Right cardiac atrium (tissue), 5 donors: ENCODE data around the gene MCIDAS. TPM values are rescaled to one million over a fixed set of nuclear protein-coding genes. Genes with fewer than 3 reads are reported as not detected.

Experiments
- ATAC-seq, 2 donors: fragments of 200-7000 bp; cut with Tn5 transposase; one replicate each; pipeline versions ENCODE4 v1.8.0 to v1.9.1; 2020; ENCODE audit warnings: moderate library complexity in 2 of 2, mild to moderate bottlenecking in 1 of 2
- DNase-seq, 3 donors: peaks; one replicate each; pipeline ENCODE4 v3.0.0-alpha.2; 2020
- H3K27ac ChIP-seq: one replicate; pipeline ENCODE4 v1.5.1; 2013; ENCODE audit warnings: mild to moderate bottlenecking, low read length, control low read depth, moderate library complexity
- H3K27me3 ChIP-seq: one replicate; pipeline ENCODE4 v1.6.1; 2013; ENCODE audit not compliant: control insufficient read depth, insufficient read depth
- H3K4me1 ChIP-seq: one replicate; pipeline ENCODE4 v1.6.1; 2013; ENCODE audit warnings: low read length; ENCODE audit not compliant: control insufficient read depth, insufficient read depth
- H3K4me3 ChIP-seq: one replicate; pipeline ENCODE4 v1.5.1; 2013; ENCODE audit warnings: low read length, control low read depth
- H3K9me3 ChIP-seq: one replicate; pipeline ENCODE4 v1.6.1; 2013; ENCODE audit warnings: low read length; ENCODE audit not compliant: control insufficient read depth
- WGBS: extraction: QIAGEN DNeasy Blood & Tissue Kit; methylation state at CpG from one replicate; pipeline ENCODE4 v1.1.7; 2013; 5-methylcytosine and 5-hydroxymethylcytosine counted together
- intact Hi-C, 4 donors: fragments of 100-400 bp; cut with DNase I; formaldehyde crosslinking; loops; one replicate each; pipeline versions ENCODE4 v1.11.0 to v1.14.0; 2022 to 2023
- microRNA-seq, 2 donors: library from miRNA; unstranded; fragments of <30 nt; microRNA quantifications; one replicate each; pipeline ENCODE4 v1.2.0, GENCODE V29; 2020 to 2021
- polyA plus RNA-seq: library from polyadenylated mRNA; stranded (reverse); fragments of 200-250 nt; gene quantifications from one replicate; pipeline ENCODE4 v1.2.3, GENCODE V29; 2013
- total RNA-seq, 4 donors: library from RNA; stranded (reverse); fragmentation: NEBNext Ultra II Directional; extraction: Animal tissue kit (Norgen Biotek cat#: 25700); gene quantifications; one replicate each; pipeline ENCODE4 v1.2.1, GENCODE V29; 2021
- donor health status: healthy with polysubstance abuse.
- donor health status: DM: no; HTN: yes; CAD: no.
- donor health status: DM: no; HTN: no; CAD: no.
- donor health status: DM: no; HTN: yes; CAD: no; lungs with severe emphysema.
- donor health status: DM: yes; HTN: yes; CAD: no.

MCIDAS gene
- total and polyA plus RNA-seq, 5 donors = not detected

GRCh38 chr5:55176176-55176818 lies 50.8 kb downstream of the MCIDAS start:
- Histone ChIP-seq H3K9me3 (no peaks in the 10 kb centered on the region), H3K4me3 (peak overlapping the region; percentile 37), H3K4me1 (no peaks in the 10 kb centered on the region), H3K27ac (no peak overlapping the region), H3K27me3 (peaks cover 5% of the 10 kb centered on the region)
- WGBS = 2% methylated on average over 44 of the region's 44 CpGs
- intact Hi-C loops = loop anchor here in 1 of 4 donors (10.0 kb wide), 1 partner anchor 59 kb away; the partner anchor contains the start of gene CCNO
- DNase-seq = peak; percentile 36 to 64 (median 59)
- peak; percentile 62 to 70 for ATAC-seq

DNA sequence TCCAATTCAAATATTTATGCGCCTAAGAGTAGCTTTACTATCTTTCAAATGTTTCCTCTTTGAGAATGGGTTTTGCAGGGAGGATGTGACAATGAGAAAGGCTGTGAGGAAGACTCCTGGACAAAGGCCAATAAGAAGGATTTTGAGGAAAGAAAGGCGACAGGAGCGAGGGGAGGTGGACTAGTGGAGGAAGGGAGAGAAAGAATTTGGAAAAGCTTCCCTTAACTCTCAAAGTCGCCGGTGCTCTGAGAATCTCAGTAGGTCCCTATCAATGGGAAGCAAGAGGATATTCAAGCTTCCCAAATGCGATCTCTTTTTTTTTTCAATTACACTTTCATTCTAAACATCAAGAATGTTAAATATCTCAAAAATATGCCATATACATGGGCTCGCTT lies 51.3 kb downstream of the MCIDAS start:
- H3K9me3 ChIP-seq = no peaks in the 10 kb centered on the region
- H3K27me3 ChIP-seq = peaks cover 5% of the 10 kb centered on the region
- H3K4me3 ChIP-seq = no peak overlapping the region
- intact Hi-C loops = loop anchor here in 1 of 4 donors (10.0 kb wide), 1 partner anchor 59 kb away; the partner anchor contains the start of gene CCNO
- ATAC-seq = no peak
- H3K4me1 ChIP-seq = no peaks in the 10 kb centered on the region
- H3K27ac ChIP-seq = no peak overlapping the region
- DNase-seq = no peak
- 14% methylated on average over 7 of the region's 7 CpGs for WGBS

- no peaks in the 10 kb centered on the region for H3K4me1 ChIP-seq
- H3K27ac ChIP-seq = no peak overlapping the region
- H3K27me3 ChIP-seq = peaks cover 5% of the 10 kb centered on the region
- ATAC-seq (no peak), DNase-seq (no peak)
- intact Hi-C loops = loop anchor here in 1 of 4 donors (10.0 kb wide), 1 partner anchor 61 kb away; the partner anchor contains the start of gene CCNO
- peak overlapping the region; percentile 60 for H3K4me3 ChIP-seq
- 14% methylated on average over 8 of the region's 8 CpGs for WGBS
- no peaks in the 10 kb centered on the region for H3K9me3 ChIP-seq
Measured at GRCh38 chr5:55173687-55174230, 53.4 kb downstream of the MCIDAS start.

- H3K4me3 ChIP-seq = peak within 1 kb of the TSS; percentile 60
- ATAC-seq = peak; percentile 96 to 97
- no peaks in the 10 kb centered on the region for H3K27me3 ChIP-seq
- H3K27ac ChIP-seq = no peak within 1 kb of the TSS
- under 1% methylated on average over 69 of the region's 69 CpGs for WGBS
- intact Hi-C loops = loop anchor here in 1 of 4 donors (10.0 kb wide), 1 partner anchor 62 kb away; the partner anchor contains the start of gene CCNO
- no peaks in the 10 kb centered on the region for H3K4me1 ChIP-seq
- DNase-seq = peak; percentile 77 to 90 (median 84)
- no peaks in the 10 kb centered on the region for H3K9me3 ChIP-seq
Measured at GRCh38 chr5:55172937-55173686, 54.0 kb downstream of the MCIDAS start, which contains the start of gene CDC20B. TSS of gene CDC20B (minus strand) at chr5:55173177. CDS start at chr5:55173000, 177 bp downstream.

DNA sequence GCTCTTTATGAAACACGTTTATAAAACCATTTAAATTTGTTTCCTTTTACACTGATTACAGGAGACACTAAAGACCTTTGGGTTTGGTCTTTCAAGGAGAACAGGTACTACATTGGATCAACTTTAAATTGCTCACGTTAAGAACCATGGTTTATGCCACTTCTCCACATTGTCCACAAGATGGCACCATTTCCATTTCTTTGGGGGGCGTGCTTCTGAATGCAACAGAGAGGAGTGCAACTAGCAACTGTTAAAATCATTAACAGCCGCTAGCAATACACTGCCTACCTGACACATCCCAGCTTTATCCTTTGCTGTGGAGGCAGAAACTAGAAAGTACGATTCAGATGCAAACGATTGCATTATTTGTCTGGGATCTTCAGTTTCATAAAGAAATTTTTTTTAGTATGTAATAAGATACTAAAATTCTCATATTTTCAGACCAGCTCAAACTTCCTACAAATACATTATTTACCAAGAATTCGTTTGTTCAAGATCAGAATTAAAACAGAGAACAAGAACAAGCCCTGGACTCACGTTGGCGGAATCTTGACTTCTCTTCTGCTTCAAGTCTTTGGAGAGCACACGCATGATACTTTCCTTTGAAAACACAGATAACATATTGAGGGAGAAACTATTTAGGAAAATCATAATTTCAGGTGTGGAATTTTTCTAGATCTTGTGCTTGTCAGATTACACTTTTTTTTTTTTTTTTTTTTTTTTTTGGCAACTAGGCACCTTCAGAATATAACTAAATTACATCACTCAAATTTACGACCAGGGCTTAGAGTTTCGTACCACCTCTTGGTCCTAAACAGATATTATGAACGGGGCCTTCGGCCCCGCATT lies 54.8 kb downstream of the MCIDAS start:
- ATAC-seq = peak; percentile 79 to 87
- no peak for DNase-seq
- Histone ChIP-seq H3K4me1 (no peaks in the 10 kb centered on the region), H3K9me3 (no peaks in the 10 kb centered on the region), H3K27ac (no peak overlapping the region), H3K27me3 (no peaks in the 10 kb centered on the region), H3K4me3 (peak overlapping the region; percentile 60)
- intact Hi-C loops = loop anchor here in 1 of 4 donors (10.0 kb wide), 1 partner anchor 63 kb away; the partner anchor contains the start of gene CCNO
- WGBS = 5% methylated on average over 15 of the region's 15 CpGs

GRCh38 chr5:55171471-55171870 lies 55.6 kb downstream of the MCIDAS start:
- WGBS = 24% methylated on average over 2 of the region's 2 CpGs
- no peaks in the 10 kb centered on the region for H3K27me3 ChIP-seq

More at GRCh38 chr5:55171471-55171870, 55.6 kb downstream of the MCIDAS start:
- Histone ChIP-seq H3K27ac (no peak overlapping the region), H3K4me3 (no peak overlapping the region), H3K9me3 (no peaks in the 10 kb centered on the region), H3K4me1 (no peaks in the 10 kb centered on the region)
- DNase-seq (no peak), ATAC-seq (no peak)
- intact Hi-C loops = loop anchor here in 1 of 4 donors (10.0 kb wide), 1 partner anchor 63 kb away; the partner anchor contains the start of gene CCNO

Small RNA genes lying within 50 kb of the gene (microRNA-seq; reads per million reads assigned to microRNA genes)
- gene MIR449A (1.7 to 3.2 reads per million in 2 donors), gene MIR449B (0 reads per million in 2 donors), gene MIR449C (0 to 0.42 reads per million in 2 donors)

Other genes with a start within 250 kb of the MCIDAS start
- gene ESM1, start 241.7 kb downstream of the MCIDAS start, total RNA-seq = under 1 TPM in 2 of 4 donors, not detected in 2; 0.20 to 0.65 TPM
- 0.43 TPM for gene ESM1, start 241.7 kb downstream of the MCIDAS start, polyA plus RNA-seq
- under 1 TPM; 0.31 to 0.83 (median 0.56) TPM for gene GZMK, start 203.1 kb downstream of the MCIDAS start, total RNA-seq
- 0.41 TPM for gene GZMK, start 203.1 kb downstream of the MCIDAS start, polyA plus RNA-seq
- 1 to 10 TPM in 2 of 4 donors, under 1 TPM in 2; 0.42 to 1.5 (median 1.0) TPM for gene GZMA, start 124.7 kb downstream of the MCIDAS start, total RNA-seq
- 0.93 TPM for gene GZMA, start 124.7 kb downstream of the MCIDAS start, polyA plus RNA-seq
- gene GPX8, start 67.1 kb downstream of the MCIDAS start, total RNA-seq = 10 to 100 TPM; 15.7 to 24.6 (median 19.2) TPM
- gene GPX8, start 67.1 kb downstream of the MCIDAS start, polyA plus RNA-seq = 17.7 TPM
- not detected for gene CDC20B, start 54.1 kb downstream of the MCIDAS start, total RNA-seq
- gene CDC20B, start 54.1 kb downstream of the MCIDAS start, polyA plus RNA-seq = not detected
- under 1 TPM in 1 of 4 donors, not detected in 3; 0.14 TPM for gene CCNO, start 6.3 kb upstream of the MCIDAS start, total RNA-seq
- 0.11 TPM for gene CCNO, start 6.3 kb upstream of the MCIDAS start, polyA plus RNA-seq
- gene DHX29, start 80.4 kb upstream of the MCIDAS start, total RNA-seq = 10 to 100 TPM; 19.5 to 21.4 (median 20.5) TPM
- 9.1 TPM for gene DHX29, start 80.4 kb upstream of the MCIDAS start, polyA plus RNA-seq
- 10 to 100 TPM; 54.5 to 65.6 (median 63.1) TPM for gene MTREX, start 80.7 kb upstream of the MCIDAS start, total RNA-seq
- 22.2 TPM for gene MTREX, start 80.7 kb upstream of the MCIDAS start, polyA plus RNA-seq